Inflammatory macrophage treated with lipopolysaccharide for 4 hours (primary cell): ENCODE data around the gene ABCA8.
"Not testable (repeated sequence)": the region's sequence is repeated elsewhere in the genome, so short reads cannot be mapped to it uniquely, and the experiment has no call there.

Experiments
- DNase-seq: peaks from one replicate; pipeline ENCODE4 v3.0.0-alpha.2; 2020

The ABCA8 gene, protein sequence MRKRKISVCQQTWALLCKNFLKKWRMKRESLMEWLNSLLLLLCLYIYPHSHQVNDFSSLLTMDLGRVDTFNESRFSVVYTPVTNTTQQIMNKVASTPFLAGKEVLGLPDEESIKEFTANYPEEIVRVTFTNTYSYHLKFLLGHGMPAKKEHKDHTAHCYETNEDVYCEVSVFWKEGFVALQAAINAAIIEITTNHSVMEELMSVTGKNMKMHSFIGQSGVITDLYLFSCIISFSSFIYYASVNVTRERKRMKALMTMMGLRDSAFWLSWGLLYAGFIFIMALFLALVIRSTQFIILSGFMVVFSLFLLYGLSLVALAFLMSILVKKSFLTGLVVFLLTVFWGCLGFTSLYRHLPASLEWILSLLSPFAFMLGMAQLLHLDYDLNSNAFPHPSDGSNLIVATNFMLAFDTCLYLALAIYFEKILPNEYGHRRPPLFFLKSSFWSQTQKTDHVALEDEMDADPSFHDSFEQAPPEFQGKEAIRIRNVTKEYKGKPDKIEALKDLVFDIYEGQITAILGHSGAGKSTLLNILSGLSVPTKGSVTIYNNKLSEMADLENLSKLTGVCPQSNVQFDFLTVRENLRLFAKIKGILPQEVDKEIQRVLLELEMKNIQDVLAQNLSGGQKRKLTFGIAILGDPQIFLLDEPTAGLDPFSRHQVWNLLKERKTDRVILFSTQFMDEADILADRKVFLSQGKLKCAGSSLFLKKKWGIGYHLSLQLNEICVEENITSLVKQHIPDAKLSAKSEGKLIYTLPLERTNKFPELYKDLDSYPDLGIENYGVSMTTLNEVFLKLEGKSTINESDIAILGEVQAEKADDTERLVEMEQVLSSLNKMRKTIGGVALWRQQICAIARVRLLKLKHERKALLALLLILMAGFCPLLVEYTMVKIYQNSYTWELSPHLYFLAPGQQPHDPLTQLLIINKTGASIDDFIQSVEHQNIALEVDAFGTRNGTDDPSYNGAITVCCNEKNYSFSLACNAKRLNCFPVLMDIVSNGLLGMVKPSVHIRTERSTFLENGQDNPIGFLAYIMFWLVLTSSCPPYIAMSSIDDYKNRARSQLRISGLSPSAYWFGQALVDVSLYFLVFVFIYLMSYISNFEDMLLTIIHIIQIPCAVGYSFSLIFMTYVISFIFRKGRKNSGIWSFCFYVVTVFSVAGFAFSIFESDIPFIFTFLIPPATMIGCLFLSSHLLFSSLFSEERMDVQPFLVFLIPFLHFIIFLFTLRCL (N-terminal part only)

DNA sequence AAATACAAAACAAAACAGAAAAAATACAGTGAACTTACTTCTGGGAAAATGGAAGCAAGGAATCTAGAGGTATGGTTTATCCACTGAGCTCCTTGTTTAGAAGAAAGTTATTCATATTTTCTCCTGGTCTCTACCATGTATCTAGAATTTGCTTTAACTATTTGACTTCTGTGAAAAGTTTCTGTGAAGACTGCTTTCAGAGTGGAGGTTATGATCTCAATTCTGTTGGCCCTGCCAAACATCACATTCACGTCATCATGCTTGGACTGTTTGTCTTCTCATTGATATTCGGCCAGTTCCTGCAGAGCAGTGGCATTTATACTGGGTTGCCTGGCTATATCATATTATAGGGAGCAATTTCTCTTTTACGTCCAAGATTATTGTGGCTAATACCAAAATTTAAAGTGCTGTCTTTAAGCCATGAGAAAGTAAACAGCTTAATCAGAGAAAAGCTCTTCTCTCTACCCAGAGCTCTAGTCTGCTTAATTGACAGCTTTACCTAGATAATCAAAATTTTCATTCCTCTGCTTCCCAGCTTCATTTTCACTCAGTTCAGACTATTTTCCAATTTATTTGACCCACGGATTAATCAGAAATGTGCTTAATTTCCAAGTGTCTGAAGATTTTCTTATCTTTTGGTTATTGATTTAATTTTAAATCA, at the start of gene ABCA8:
ABCA8 (minus strand) TSS at position 212 of the 661 bp plus-strand sequence. CDS start 13,358 bp downstream, outside the sequence.
- DNase-seq, result no peak

DNA sequence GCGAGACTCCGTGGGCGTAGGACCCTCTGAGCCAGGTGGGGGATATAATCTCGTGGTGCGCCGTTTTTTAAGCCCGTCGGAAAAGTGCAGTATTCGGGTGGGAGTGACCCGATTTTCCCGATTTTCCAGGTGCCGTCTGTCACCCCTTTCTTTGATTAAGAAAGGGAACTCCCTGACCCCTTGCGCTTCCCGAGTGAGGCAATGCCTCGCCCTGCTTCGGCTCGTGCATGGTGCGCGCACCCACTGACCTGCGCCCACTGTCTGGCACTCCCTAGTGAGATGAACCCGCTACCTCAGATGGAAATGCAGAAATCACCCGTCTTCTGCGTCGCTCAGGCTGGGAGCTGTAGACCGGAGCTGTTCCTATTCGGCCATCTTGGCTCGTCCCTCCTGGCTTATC, 49.6 kb upstream of the ABCA8 start:
- DNase-seq, result not testable (repeated sequence)

DNA sequence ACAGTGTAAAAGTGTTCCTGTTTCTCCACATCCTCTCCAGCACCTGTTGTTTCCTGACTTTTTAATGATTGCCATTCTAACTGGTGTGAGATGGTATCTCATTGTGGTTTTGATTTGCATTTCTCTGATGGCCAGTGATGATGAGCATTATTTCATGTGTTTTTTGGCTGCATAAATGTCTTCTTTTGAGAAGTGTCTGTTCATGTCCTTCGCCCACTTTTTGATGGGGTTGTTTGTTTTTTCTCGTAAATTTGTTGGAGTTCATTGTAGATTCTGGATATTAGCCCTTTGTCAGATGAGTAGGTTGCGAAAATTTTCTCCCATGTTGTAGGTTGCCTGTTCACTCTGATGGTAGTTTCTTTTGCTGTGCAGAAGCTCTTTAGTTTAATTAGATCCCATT, 44.6 kb upstream of the ABCA8 start:
- not testable (repeated sequence) for DNase-seq

DNA sequence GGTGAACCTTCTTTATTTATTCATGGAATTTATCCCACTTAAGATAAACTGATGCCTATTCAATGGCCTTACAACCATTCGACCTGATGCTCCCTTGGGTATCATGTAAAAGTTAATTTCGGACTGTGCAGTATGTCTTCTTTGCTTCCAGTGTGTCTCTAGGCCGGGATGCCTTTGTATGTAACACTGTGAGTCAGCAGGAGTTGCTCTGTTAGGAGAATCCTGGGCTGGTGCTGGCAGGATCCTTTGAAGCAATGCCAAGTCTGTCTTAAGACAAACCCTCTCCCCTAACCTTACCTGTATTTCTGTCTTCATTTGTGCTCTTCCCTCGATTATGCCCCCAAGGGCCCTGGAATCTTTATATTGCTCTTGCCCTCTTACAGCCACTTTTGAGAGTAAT, 37.9 kb upstream of the ABCA8 start:
- no peak for DNase-seq

DNA sequence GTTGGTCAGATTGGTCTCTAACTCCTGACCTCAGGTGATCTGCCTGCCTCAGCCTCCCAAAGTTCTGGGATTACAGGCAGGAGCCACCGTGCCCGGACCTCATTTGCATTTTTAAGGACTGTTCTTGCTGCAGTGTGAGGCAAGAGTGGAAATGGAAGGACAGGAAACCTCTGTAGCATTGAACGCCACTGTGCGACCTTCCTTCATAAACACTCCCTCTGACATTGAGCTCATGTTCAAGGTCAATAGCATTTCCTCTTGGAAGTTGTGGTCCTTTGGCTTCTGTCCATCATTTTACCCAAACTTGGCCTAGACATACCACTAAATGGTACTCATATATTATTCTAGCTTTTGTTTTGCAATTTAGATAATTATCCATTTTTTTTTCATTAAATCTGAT, 32.8 kb upstream of the ABCA8 start:
- no peak for DNase-seq

DNA sequence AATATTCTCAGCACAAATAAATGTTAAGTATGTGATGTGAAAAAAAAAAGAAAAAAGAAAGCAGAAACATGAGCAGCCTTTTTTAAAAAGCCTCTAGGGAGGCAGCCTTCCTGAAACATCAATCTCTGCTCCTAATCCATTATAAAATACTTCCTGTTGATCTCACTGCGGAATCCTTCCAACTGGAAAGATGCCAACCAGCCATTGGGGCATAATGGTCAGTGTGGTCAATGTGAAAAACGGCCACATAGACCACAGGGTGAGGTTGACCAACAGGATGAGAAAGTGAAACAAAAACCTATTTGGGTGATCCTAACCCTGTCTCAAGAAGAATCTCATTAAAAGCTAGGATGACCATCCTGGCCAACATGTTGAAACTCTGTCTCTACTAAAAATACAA, 26.1 kb upstream of the ABCA8 start:
- peak; percentile 80 for DNase-seq

DNA sequence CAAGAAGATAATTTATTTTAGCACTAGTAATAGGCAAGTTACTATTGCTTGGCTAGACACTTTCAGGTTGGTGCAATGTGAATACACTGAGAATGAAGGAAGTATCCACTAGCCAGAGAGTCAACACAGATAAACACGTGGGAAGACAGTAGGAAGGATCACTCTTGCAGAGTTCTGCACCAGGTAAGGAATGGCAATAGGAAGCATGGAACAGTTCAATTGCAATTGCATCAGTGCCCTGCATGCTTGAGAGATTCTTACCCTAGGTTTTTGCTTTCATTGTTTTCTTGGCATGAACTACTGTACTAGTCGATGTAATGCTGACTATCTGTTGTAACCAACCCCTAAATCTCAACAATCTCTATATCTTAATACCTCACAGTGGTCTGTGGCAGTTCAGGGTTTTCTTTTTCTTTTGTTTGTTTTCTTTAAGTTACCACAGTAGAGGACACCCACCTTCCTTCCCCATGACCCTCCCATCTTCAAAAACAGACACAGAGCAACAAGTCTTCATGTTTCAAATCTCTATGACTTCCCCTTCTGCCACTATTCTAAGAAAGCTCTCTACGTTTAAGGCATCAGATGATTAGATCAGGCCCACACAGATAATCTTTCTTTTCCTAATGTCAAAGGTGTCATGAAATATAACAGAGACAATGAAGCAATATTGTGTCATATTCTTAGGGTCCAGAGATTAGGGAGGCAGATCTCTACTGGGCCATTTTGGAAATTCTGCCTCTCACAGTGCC, 18.1 kb upstream of the ABCA8 start:
- peak; percentile 27 for DNase-seq

DNA sequence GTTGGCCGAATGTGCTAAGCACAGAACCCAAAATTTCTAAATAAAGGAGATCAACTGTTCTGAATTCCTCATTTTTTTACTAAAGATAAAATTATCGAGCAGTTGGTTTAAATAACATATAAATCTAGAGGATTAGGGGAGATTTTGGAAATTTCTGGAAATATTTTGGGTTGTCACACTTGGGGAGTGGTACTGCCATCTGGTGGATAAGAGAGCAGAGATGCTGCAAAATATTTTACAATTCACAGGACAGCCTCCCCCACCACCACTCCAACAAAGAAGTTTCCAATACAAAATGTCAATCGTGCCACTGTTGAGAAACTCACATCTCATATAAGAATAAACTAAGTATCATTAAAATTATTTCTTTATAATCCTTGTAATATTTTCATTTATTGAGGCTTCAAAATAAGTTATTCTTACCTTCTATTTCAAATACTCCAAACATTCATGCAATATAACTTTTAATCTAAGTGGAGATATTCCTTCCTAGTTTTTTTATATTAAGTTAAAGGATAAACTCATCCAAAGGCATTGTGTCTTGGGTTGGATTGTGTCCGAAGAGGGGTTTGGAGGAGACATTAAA, 17.0 kb upstream of the ABCA8 start:
- DNase-seq, result peak; percentile 26

DNA sequence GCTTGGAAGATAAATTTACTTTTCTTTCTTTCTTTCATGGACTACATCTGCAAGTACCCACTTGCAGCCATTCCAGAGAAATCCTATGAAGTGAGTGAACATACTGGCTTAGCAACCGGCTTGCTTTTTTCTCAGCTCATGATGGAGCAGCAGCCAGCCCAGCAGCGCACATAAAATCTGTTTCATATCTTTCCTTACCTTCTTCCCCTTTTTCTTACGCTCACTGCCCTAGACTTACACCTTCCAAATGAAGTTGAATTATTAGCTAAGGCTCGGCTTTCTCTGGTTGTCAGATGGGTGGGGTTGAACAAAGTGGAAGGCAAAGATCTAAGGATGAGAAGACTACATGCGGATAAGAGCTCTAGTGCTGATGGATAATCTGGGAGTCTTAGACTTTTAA, 13.9 kb upstream of the ABCA8 start:
- DNase-seq, result no peak

DNA sequence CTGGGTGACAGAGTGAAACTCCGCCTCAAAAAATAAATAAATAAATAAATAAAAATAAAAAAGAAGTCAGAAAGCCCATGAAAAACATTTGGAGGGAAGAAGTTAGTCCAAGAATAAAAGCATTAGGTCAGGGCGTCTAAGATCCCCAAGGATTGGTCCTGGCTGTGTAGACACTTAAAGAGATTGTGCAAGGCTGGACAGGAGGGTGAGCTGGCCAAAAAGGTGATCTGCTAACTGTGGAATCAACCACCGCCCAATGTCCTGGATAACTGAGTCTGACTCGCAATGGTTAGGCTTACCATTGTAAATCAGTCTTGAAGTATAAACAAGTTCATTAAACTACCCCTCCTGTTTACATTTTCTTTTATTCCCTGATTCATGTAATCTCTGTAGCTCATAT, 8.8 kb upstream of the ABCA8 start:
- no peak for DNase-seq

DNA sequence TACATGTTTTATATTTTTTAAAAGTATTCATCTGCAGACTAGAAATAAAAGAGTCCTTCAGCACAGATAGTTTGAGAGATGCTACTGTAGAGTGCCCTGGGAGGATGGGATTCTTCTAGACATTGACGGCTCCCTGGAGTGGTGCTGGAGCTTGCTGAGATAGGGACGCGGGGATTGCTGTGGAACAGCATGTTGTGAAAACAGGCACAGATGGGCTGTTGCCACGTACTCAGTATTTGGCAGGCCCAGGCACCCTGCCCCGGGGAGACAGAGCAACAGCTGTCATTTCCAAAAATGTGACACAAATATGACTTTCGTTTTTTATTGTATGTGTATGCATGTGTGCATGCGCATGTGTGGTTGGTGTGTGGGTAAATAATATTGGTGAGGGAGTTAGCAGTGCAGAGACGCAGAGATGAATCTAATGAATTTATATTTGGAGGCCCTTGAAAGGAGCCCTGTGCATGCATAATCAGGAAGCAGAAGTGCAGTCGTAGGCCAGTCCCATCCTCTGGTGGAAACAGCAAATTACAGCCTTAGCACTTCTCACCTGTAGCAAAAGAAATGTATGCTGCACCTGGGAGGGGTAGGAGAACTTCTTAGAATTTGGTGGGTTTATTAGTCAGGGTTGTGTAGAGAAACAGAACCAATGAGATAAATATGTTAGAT, 6.2 kb upstream of the ABCA8 start:
- DNase-seq, result no peak

DNA sequence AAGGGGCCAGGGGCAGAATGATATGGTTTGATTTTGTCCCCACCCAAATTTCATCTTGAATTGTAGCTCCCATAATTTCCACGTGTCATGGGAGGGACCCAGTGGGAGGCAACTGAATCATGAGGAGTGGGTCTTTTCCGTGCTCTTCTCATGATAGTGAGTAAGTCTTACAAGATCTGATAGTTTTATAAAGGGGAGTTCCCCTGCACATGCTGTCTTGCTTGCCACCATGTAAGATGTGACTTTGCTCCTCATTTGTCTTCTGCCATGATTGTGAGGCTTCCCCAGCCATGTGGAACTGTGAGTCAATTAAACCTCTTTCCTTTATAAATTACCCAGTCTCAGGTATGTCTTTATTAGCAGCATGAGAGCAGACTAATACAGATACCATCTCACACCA, 3.9 kb upstream of the ABCA8 start:
- DNase-seq, result not testable (repeated sequence)

DNA sequence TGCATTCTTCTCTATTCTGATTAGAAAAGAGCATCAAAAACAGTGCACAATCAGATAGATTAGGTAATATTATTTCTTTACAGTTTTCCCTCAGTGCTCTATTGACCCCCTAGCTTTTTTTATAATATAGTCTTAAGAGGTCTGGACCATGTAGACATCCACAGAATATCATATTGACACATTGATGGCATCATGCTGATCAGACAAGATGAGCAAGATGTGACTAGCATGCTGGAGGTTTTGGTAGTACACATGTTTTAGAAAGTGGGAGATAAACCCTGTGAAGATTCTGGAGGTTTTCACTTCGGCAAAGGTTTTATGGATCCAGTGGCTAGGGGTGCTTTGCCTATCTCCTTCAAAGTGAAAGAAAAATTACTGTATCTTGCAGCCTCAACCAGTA, 2.8 kb upstream of the ABCA8 start:
- no peak for DNase-seq

DNA sequence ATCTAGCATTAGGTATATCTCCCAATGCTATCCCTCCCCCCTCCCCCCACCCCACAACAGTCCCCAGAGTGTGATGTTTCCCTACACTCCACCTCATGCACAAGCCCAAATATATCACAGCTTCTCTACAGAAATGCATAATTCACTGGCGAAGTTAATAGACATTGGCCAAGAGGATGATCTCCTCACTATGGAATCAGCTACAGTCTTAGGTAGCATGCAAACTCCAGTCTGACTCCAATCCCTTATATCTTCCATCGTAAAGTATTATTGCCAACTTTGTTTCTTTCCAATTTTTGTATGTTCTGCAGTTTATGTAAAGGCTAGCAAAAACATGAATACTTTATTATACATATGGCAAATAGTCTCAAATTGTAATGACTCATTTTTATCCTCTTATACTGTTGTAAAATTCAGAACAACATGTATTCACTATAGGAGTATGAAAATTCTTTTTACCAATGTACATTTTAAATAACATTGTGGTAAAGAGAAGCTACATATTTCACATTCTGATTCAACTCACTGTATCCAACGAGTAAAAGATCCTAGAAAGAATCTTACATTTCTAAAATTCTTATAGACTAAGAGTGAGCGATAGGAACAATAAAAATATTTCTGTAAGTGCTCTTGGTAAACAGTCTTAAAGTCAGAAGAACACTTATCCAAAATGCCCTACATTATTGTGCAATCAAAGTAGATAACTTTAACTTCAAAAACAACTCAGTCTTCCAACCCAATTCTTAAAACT, 871 bp downstream of the ABCA8 start:
- DNase-seq, result no peak

DNA sequence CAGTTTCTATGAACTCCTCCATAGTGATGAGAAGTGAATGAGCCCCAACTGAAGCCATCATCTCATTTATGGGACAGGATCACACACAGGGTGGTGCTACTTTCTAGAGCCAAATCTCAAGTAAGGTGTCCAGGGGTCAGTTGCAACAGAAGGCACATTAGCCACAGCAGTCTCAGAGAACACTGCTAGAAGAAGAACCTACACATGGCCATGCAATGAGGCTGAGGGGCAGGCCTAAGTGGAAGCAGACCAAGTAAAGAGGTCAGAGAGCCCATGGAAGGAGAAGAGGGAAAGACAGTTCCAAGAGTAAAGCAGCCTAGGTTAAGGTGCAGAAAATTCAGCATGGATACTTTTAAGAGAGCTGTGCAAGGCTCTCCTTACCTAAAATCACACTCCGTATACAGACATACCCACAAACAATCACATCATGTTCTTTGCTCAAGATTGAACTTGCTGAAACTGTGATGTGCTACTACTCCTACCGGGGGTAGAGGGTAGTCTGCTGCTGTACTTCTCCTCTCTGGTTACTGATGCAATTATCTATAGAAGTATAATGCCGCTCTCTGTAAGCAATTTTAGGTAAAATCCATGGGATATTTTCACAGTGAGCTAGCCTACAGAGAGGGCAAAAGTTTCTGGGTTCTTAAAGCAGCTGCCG, 1.7 kb downstream of the ABCA8 start:
- DNase-seq, result no peak

DNA sequence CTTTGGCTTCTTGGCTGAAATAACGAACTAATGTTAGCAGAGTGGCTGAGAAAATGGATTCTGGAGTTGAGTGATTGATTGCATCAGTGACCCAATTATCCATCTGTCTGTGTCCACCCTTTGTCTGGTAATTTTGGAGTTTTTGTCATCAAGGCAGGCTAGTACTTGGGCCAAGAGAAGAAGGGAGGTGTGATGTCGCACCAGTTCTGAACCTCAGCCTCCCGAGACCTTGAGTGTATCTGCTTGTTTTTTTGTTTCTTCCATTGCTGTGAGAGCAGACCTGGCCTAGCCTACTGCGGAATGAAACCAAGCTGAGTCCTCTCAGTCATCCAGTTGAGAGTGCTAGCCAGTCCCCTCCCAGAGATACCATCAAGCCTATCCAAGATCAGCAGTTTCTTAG, 4.5 kb downstream of the ABCA8 start:
- no peak for DNase-seq

DNA sequence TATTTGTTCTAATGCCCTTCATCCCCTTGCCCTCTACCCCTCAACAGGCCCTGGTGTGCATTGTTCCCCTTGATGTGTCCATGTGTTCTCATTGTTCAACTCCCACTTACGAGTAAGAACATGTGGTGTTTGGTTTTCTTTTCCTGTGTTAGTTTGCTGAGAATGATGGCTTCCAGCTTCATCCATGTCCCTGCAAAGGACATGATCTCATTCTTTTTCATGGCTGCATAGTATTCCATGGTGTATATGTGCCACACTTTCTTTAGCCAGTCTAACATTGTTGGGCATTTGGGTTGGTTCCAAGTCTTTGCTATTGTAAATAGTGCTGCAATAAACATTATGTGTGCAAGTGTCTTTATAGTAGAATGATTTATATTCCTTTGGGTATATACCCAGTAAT, 7.3 kb downstream of the ABCA8 start:
- DNase-seq, result not testable (repeated sequence)

DNA sequence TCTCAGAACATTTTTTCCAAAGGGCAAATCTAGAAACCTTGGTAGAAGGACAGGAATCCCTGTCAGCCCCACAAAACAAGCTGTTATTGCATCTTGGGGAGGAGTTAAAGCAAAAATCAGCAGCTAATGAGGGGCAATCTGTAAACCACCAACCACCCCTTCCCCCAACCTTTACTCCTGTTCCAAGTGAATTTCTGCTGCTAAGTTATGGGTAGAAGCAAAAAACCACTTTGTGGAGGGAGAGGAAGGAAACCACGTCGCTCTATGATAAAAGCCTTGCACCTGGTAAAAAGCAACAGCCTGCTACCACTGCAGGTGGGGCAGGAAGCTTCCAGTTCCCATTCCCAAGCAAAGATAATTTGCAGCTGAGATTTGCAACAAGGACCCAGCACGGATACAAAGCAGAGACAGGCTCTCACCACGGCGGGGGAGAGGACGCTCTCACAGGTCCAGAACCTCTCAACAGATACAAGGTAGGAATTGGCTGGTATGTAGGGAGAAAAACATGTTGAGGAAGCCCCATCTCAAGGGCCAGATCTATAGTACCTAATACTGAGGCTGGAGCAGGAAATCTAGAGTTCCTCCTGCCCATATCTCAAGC, 10.7 kb downstream of the ABCA8 start:
- DNase-seq, result no peak

DNA sequence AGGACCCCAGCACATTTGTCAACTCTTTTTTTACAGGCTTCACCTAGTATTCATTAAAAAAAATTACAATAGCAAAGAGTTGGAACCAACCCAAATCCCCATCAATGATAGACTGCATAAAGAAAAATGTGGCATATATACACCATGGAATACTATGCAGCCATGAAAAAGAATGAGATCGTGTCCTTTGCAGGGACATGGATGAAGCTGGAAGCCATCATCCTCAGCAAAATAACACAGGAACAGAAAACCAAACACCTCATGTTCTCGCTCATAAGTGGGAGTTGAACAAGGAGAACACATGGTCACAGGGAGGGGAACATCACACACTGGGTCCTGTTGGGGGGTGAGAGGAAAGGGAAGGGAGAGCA, 11.4 kb downstream of the ABCA8 start:
- not testable (repeated sequence) for DNase-seq
